ENCODE results near the gene NHLRC4.

DNA sequence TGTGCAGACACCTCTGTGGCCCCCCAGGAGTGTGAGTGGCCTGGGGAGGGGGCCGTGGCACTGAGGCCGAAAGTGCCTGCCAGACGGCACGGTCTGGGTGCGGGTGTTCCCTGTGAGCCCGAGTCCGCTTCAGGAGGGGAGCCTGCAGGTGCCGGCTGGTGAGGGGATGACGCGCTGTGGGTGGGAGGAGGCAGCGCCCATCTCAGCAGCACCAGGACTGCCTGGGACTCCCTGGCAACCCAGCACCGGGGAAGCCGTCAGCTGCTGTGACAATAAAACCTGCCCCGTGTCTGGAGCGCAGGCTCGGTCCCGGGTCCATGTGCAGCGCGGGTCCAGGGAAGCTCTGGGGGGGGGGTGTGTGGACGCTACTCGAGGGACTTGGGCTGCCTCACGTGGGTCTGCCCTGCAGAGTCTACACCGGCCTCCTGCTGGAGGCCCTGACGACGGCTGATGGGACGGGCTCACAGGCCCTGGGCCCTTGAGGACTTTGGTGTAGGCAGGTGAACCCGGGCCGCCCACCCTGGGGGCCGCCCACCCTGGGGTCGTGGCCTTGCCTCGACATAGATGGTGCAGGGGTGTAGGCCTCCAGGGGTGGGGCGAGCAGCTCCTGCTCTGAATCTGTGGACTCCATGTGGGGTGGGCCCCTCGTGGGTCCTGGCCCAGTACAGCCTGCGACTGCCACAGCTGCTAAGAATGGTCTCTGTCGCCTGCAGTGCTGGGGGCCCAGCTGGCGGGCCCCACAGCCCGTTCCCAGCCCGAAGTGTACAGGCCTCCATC is 17.2 kb downstream of the NHLRC4 start:
- TF ChIP-seq EP300 (IDR thresholded peaks at IDR 0.05; ENCODE audit: borderline replicate concordance in 1 of 2, low read depth in 1 of 2, low read length in 1 of 2): no peak
- no peak for TF ChIP-seq RAD21 (IDR thresholded peaks at IDR 0.05; ENCODE audit: low read length)
- no peak for TF ChIP-seq YY1 (IDR thresholded peaks at IDR 0.05; ENCODE audit: low read depth)
